HCT116 (cell line): ENCODE results near the gene GOSR1. TPM values are rescaled to one million over a fixed set of nuclear protein-coding genes. Genes with fewer than 3 reads are reported as not detected.

Experiments
- ATAC-seq: fragments of 200-7000 bp; cut with Tn5 transposase; 2 replicates; pipeline ENCODE4 v1.9.1; 2020; ENCODE audit warnings: mild to moderate bottlenecking, moderate library complexity
- BruUV-seq: library from RNA; stranded (reverse); fragments of 400-500 nt; replicated peaks from 2 replicates; lab custom pipeline; 2021; lab: Mats Ljungman, UMichigan
- CTCF ChIA-PET: fragments of 300-600 bp; sonication (Branson Sonifier 250); formaldehyde crosslinking; loops from one replicate; lab custom pipeline; 2021; ENCODE audit warnings: antibody characterized with exemption; lab: Charles Lee
- POLR2A ChIA-PET: fragments of 300-600, 350-600 bp; sonication (Branson Sonifier 250); formaldehyde crosslinking; loops from one replicate; lab custom pipeline; 2021; ENCODE audit warnings: antibody characterized with exemption; lab: Charles Lee
- RAD21 ChIA-PET, 2 experiments: fragments of 300-600 bp; sonication (Branson Sonifier 250); formaldehyde crosslinking; loops; one replicate each; lab custom pipeline; 2023; ENCODE audit warnings: low total read pairs in 2 of 2; ENCODE audit not compliant: uncharacterized antibody in 2 of 2, unreplicated experiment in 2 of 2, low non-redundant PET in 1 of 2; lab: Charles Lee
- DNase-seq: peaks from one replicate; pipeline ENCODE4 v3.0.0-alpha.2; 2010; ENCODE audit warnings: low read depth, low spot score
- H2AFZ ChIP-seq: fragments of 200-600 bp; shearing (Covaris generic), sonication (generic); 2 replicates; pipeline ENCODE4 v1.6.1; 2017; ENCODE audit warnings: low read depth, mixed run types, mixed read lengths, antibody characterized with exemption, low read length; ENCODE audit not compliant: poor library complexity, severe bottlenecking
- H3K27ac ChIP-seq: 2 replicates; pipeline ENCODE4 v1.5.1; 2012; ENCODE audit warnings: low read depth, low read length
- H3K27me3 ChIP-seq: fragments of 200-600 bp; sonication (generic); 2 replicates; pipeline ENCODE4 v1.6.1; 2016; ENCODE audit warnings: mixed run types, low read length, mixed read lengths; ENCODE audit not compliant: insufficient read depth
- H3K36me3 ChIP-seq, 2 experiments: fragments of 200-500 bp in 1 of 2; fragments of 200-600 bp in 1 of 2; sonication (Bioruptor generic) in 1 of 2; sonication (generic) in 1 of 2; 2 replicates each; pipeline versions ENCODE4 v1.5.1 to v1.6.1; 2014 to 2016; ENCODE audit warnings: low read length in 2 of 2, inconsistent platforms in 1 of 2, mixed read lengths in 1 of 2, mixed run types in 1 of 2; ENCODE audit not compliant: insufficient read depth in 2 of 2, control insufficient read depth in 1 of 2
- H3K4me1 ChIP-seq, 2 experiments: fragments of 200-600 bp in 1 of 2; sonication (generic) in 1 of 2; 2 replicates each; pipeline versions ENCODE4 v1.5.1 to v1.6.1; 2012 to 2017; ENCODE audit warnings: low read length in 2 of 2, inconsistent platforms in 1 of 2, mild to moderate bottlenecking in 1 of 2, mixed read lengths in 1 of 2, mixed run types in 1 of 2, moderate library complexity in 1 of 2; ENCODE audit not compliant: insufficient read depth in 2 of 2, control insufficient read depth in 1 of 2
- H3K4me2 ChIP-seq: fragments of 200-600 bp; sonication (generic); 2 replicates; pipeline ENCODE4 v1.6.1; 2017; ENCODE audit warnings: mixed run types, low read length, mixed read lengths
- H3K4me3 ChIP-seq, 2 experiments: fragments of 200-600 bp in 1 of 2; sonication (generic) in 1 of 2; replicated peaks in 1 of 2; 2 replicates each; pipeline ENCODE4 v1.5.1; 2011 to 2016; ENCODE audit warnings: low read length in 2 of 2, control low read depth in 1 of 2, low read depth in 1 of 2, mild to moderate bottlenecking in 1 of 2, mixed read lengths in 1 of 2, mixed run types in 1 of 2
- H3K79me2 ChIP-seq: fragments of 200-600 bp; sonication (generic); 2 replicates; pipeline ENCODE4 v1.6.1; 2017; ENCODE audit warnings: mild to moderate bottlenecking, mixed run types, low read length, moderate library complexity, mixed read lengths; ENCODE audit not compliant: insufficient read depth
- H3K9ac ChIP-seq: fragments of 200-600 bp; sonication (generic); 2 replicates; pipeline ENCODE4 v1.6.1; 2016; ENCODE audit warnings: low read length, mixed read lengths
- H3K9me2 ChIP-seq: fragments of 200-600 bp; sonication (generic), shearing (Covaris generic); 2 replicates; pipeline ENCODE4 v1.6.1; 2017; ENCODE audit warnings: mixed run types, mild to moderate bottlenecking, moderate library complexity; ENCODE audit not compliant: insufficient read depth
- H3K9me3 ChIP-seq, 2 experiments: fragments of 200-500 bp in 1 of 2; fragments of 200-600 bp in 1 of 2; sonication (Bioruptor generic) in 1 of 2; sonication (generic) in 1 of 2; 2 replicates each; pipeline ENCODE4 v1.6.1; 2014 to 2017; ENCODE audit warnings: low read length in 2 of 2, mixed read lengths in 2 of 2, inconsistent platforms in 1 of 2, low read depth in 1 of 2, mild to moderate bottlenecking in 1 of 2, mixed run types in 1 of 2, moderate library complexity in 1 of 2; ENCODE audit not compliant: control insufficient read depth in 1 of 2, insufficient read depth in 1 of 2
- H4K20me1 ChIP-seq: fragments of 200-600 bp; sonication (generic), shearing (Covaris generic); 2 replicates; pipeline ENCODE4 v1.6.1; 2017; ENCODE audit warnings: mixed run types, mild to moderate bottlenecking, moderate library complexity; ENCODE audit not compliant: insufficient read depth
- ATF3 ChIP-seq: IDR thresholded peaks from 2 replicates; pipeline ENCODE4 v1.6.1; 2012
- EZH2phosphoT487 ChIP-seq: fragments of 200-600 bp; IDR thresholded peaks from 2 replicates; pipeline ENCODE4 v1.6.1; 2018; ENCODE audit warnings: antibody characterized with exemption, borderline replicate concordance
- MAX ChIP-seq: IDR thresholded peaks from 2 replicates; pipeline ENCODE4 v1.6.1; 2012
- POLR2AphosphoS5 ChIP-seq: IDR thresholded peaks from 2 replicates; pipeline ENCODE4 v1.6.1; 2011; ENCODE audit warnings: mild to moderate bottlenecking, low read depth, low read length, moderate library complexity
- REST ChIP-seq: IDR thresholded peaks from 2 replicates; pipeline ENCODE4 v1.6.1; 2012; ENCODE audit warnings: low read depth
- SRF ChIP-seq: IDR thresholded peaks from 2 replicates; pipeline ENCODE4 v1.6.1; 2012; ENCODE audit warnings: low read depth
- ZNF274 ChIP-seq: fragments of 200-500 bp; sonication (Bioruptor generic); IDR thresholded peaks from 2 replicates; pipeline ENCODE4 v1.6.1; 2014; ENCODE audit warnings: mild to moderate bottlenecking, low read depth, low read length, inconsistent platforms
- intact Hi-C: fragments of 100-400 bp; cut with micrococcal nuclease; formaldehyde crosslinking; loops from 2 replicates; pipeline ENCODE4 v1.10.0; 2022
- total RNA-seq: library from RNA; stranded (reverse); gene quantifications from one replicate; pipeline ENCODE4 v1.2.1, GENCODE V29; 2021; ENCODE audit not compliant: unreplicated experiment

The GOSR1 gene
- total RNA-seq, 1 experiment from 2014 or later = 48.8 TPM

- POLR2A ChIA-PET = no interaction called here
Measured at GRCh38 chr17:30472238-30472890, 4.8 kb upstream of the GOSR1 start.

More at GRCh38 chr17:30472238-30472890, 4.8 kb upstream of the GOSR1 start:
- intact Hi-C loops = no loop called here
- no peaks in the 10 kb centered on the region for H3K36me3 ChIP-seq
- peaks cover 0 to 7% of the 10 kb centered on the region in 2 experiments; a peak in 2 of 4 replicates for H3K4me1 ChIP-seq
- no peaks in the 10 kb centered on the region for H3K27me3 ChIP-seq
- H2AFZ ChIP-seq = no peak overlapping the region
- peaks cover under 1% of the 10 kb centered on the region for H3K79me2 ChIP-seq
- no TSS peak for BruUV-seq
- H3K9me2 ChIP-seq = no peaks in the 10 kb centered on the region
- CTCF ChIA-PET = no interaction called here
- H3K27ac ChIP-seq = no peak overlapping the region
- H3K9me3 ChIP-seq = no peaks in the 10 kb centered on the region
- RAD21 ChIA-PET = no interaction called here
- TF ChIP-seq ZNF274 (no peak), MAX (no peak), EZH2phosphoT487 (no peak), SRF (no peak), POLR2AphosphoS5 (no peak), REST (no peak), ATF3 (no peak)
- no peaks in the 10 kb centered on the region for H4K20me1 ChIP-seq
- no peak for DNase-seq
- ATAC-seq = no peak
- no peak overlapping the region for H3K9ac ChIP-seq
- no peak overlapping the region for H3K4me3 ChIP-seq
- no peak overlapping the region for H3K4me2 ChIP-seq
